Transverse colon (tissue), 4 donors: ENCODE data around the gene TMED10.

Experiments
- POLR2A ChIP-seq: fragments of 450-650 bp; IDR thresholded peaks from one replicate; pipeline ENCODE4 v1.6.1; 2016; ENCODE audit warnings: antibody characterized with exemption, mild to moderate bottlenecking, moderate library complexity
- POLR2AphosphoS5 ChIP-seq, 3 donors: sonication (generic); formaldehyde crosslinking; IDR thresholded peaks; one replicate each; pipeline ENCODE4 v1.6.1; 2016; ENCODE audit warnings: antibody characterized with exemption in 3 of 3
- TF ChIP-seq, protein P1 (sequence below), 5 experiments: fragments of 200-600 bp in 3 of 5; fragments of 450-650 bp in 2 of 5; sonication (generic) in 3 of 5; IDR thresholded peaks; 1 replicate in 2 of 5; 2 replicates in 3 of 5; pipeline ENCODE4 v1.5.1; 2016 to 2017; ENCODE audit warnings: antibody characterized with exemption in 5 of 5, inconsistent platforms in 3 of 5, mild to moderate bottlenecking in 2 of 5, moderate library complexity in 1 of 5

DNA sequence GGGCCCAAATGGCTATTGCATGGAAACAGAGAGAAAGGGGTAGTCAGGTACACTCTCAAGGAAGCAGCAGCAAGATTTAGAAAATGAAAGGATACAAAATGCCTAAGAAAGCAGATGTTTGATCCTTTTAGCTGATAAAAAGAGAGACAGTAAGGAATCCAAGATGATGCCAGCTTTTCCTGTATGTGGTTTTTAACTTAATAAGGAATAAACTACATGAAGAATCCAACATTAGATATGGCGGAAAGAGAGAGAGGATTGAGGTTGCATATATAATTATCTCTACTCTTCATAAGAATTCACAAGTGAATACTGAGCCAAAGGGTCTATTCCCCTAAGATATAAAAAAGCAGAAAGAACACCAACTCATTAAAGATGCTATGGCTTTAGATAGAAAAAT, 11.6 kb downstream of the TMED10 start:
- TF ChIP-seq, protein P1, sequence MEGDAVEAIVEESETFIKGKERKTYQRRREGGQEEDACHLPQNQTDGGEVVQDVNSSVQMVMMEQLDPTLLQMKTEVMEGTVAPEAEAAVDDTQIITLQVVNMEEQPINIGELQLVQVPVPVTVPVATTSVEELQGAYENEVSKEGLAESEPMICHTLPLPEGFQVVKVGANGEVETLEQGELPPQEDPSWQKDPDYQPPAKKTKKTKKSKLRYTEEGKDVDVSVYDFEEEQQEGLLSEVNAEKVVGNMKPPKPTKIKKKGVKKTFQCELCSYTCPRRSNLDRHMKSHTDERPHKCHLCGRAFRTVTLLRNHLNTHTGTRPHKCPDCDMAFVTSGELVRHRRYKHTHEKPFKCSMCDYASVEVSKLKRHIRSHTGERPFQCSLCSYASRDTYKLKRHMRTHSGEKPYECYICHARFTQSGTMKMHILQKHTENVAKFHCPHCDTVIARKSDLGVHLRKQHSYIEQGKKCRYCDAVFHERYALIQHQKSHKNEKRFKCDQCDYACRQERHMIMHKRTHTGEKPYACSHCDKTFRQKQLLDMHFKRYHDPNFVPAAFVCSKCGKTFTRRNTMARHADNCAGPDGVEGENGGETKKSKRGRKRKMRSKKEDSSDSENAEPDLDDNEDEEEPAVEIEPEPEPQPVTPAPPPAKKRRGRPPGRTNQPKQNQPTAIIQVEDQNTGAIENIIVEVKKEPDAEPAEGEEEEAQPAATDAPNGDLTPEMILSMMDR (IDR thresholded peaks at IDR 0.05), result no peak
- TF ChIP-seq POLR2A (no peak), POLR2AphosphoS5 (IDR thresholded peaks at IDR 0.05) (no peak)
